Activated T-helper 2 cell treated with anti-CD3 and anti-CD28 coated beads, Interferon-gamma antibody, Interleukin-2, Interleukin-4, amounts not matched to agents 10 μg/mL and 5 μg/mL and 100 μg/mL, durations not matched to agents 14 hours and 24 hours and 36 hours (primary cell): Measurements from ENCODE around the gene CDH12. TPM values are rescaled to one million over a fixed set of nuclear protein-coding genes. Genes with fewer than 3 reads are reported as not detected.
"Not testable (repeated sequence)": the region's sequence is repeated elsewhere in the genome, so short reads cannot be mapped to it uniquely, and the experiment has no call there.

Source experiments
- DNase-seq: peaks from one replicate; pipeline ENCODE4 v3.0.0; 2021; ENCODE audit warnings: low spot score
- H3K27ac Mint-ChIP-seq: one replicate; pipeline ENCODE4 v1.8.0; 2021; ENCODE audit warnings: mixed read lengths
- H3K27me3 Mint-ChIP-seq: one replicate; pipeline ENCODE4 v1.8.0; 2021; ENCODE audit warnings: low read depth, mixed read lengths
- H3K36me3 Mint-ChIP-seq: one replicate; pipeline ENCODE4 v1.8.0; 2021; ENCODE audit warnings: low read depth, mixed read lengths
- H3K4me1 Mint-ChIP-seq: one replicate; pipeline ENCODE4 v1.8.0; 2021; ENCODE audit warnings: low read depth, mixed read lengths
- H3K4me3 Mint-ChIP-seq: one replicate; pipeline ENCODE4 v1.8.0; 2021; ENCODE audit warnings: low read depth, mild to moderate bottlenecking, moderate library complexity, mixed read lengths
- H3K9me3 Mint-ChIP-seq: one replicate; pipeline ENCODE4 v1.8.0; 2021; ENCODE audit warnings: mixed read lengths
- intact Hi-C: fragments of 100-400 bp; cut with micrococcal nuclease; formaldehyde crosslinking; loops from one replicate; pipeline ENCODE4 v1.15.1; 2023
- total RNA-seq: library from RNA; stranded (reverse); gene quantifications from 2 replicates; pipeline ENCODE4 v1.2.3, GENCODE V29; 2022

Gene CDH12
- total RNA-seq, 1 donor from 2014 or later, result not detected

- H3K4me1 Mint-ChIP-seq, H3K27ac Mint-ChIP-seq, H3K4me3 Mint-ChIP-seq, H3K27me3 Mint-ChIP-seq, DNase-seq, H3K36me3 Mint-ChIP-seq, intact Hi-C loops: not testable (repeated sequence)
- H3K9me3 Mint-ChIP-seq, result peaks cover 30% of the 10 kb centered on the region
Observed at GRCh38 chr5:22188651-22189050, 664.5 kb downstream of the CDH12 start.

DNA sequence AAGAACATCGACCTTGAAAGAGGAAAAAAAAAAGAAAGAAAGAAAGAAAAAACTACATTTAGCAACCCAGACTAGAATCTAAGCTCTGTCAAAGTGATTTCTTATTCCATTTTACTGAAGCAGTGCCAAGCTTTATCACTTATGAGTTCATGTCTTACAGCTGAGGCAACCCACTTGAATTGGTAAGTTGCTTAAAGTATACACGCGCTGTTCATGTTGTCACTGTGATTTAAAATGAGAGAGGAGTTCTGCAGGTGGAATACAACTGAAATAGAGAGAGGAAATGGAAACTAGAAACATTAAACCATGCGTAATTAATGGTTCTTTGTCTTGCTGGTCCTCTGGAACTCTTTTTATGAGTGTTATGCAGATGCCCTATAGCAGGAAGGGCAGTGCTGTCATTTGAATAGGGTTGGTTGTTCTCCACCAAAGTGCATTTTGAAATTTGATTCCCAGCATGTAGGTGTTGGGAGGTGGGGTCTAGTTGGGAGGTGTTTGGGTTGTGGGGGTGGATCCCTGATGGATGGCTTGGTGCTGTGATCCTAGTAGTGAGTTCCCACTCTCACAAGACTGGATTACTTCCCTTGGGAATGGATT, 665.4 kb downstream of the CDH12 start:
- H3K4me1 Mint-ChIP-seq, H3K36me3 Mint-ChIP-seq, H3K4me3 Mint-ChIP-seq, DNase-seq, H3K27me3 Mint-ChIP-seq, H3K27ac Mint-ChIP-seq, intact Hi-C loops: not testable (repeated sequence)
- H3K9me3 Mint-ChIP-seq, result peaks cover 30% of the 10 kb centered on the region

DNA sequence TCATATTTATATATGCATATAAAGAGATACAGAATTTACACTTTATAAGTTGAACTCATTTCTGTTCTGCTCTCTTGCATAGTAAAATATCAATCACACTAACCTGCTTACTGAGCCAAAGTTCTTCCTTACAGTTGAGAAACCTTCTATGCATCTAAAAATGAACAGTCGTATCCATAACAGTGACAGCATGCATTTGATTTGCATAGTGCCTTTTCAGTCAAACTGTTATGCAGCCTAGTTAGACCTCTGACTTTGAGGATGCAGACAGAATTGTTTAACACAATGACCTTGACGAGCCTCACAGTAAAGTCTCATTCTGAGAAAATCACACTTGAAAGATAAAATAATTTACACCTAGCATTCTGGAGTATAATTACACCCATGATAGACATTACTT, 683.9 kb downstream of the CDH12 start:
- intact Hi-C loops, H3K27me3 Mint-ChIP-seq, H3K27ac Mint-ChIP-seq, H3K36me3 Mint-ChIP-seq, H3K4me1 Mint-ChIP-seq, H3K4me3 Mint-ChIP-seq, DNase-seq: not testable (repeated sequence)
- peaks cover 11% of the 10 kb centered on the region for H3K9me3 Mint-ChIP-seq

DNA sequence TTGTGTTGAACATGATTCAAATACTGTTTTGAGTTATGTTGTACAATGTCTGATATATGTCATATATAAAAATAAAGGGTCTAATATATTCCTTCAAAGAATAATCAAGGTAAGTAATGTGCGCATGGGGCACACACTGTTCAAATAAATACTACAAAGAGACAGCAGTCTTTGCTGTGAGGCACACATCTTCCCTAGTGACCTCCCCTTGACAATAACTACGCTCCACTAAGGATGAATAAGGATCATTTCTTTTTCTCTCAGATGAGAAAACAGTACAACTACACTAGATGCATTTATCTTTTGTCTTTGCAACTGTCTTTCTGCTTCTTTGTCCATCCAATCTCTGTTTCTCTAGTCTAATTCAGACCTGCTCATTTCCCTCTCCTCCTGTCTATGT, 684.4 kb downstream of the CDH12 start:
- DNase-seq, H3K4me3 Mint-ChIP-seq, H3K36me3 Mint-ChIP-seq, intact Hi-C loops, H3K27ac Mint-ChIP-seq, H3K4me1 Mint-ChIP-seq, H3K27me3 Mint-ChIP-seq: not testable (repeated sequence)
- peaks cover 11% of the 10 kb centered on the region for H3K9me3 Mint-ChIP-seq

- H3K27me3 Mint-ChIP-seq, H3K4me1 Mint-ChIP-seq, DNase-seq, intact Hi-C loops, H3K4me3 Mint-ChIP-seq, H3K36me3 Mint-ChIP-seq, H3K27ac Mint-ChIP-seq: not testable (repeated sequence)
- H3K9me3 Mint-ChIP-seq, result peaks cover 19% of the 10 kb centered on the region
Observed at GRCh38 chr5:22165931-22166330, 687.2 kb downstream of the CDH12 start.

DNA sequence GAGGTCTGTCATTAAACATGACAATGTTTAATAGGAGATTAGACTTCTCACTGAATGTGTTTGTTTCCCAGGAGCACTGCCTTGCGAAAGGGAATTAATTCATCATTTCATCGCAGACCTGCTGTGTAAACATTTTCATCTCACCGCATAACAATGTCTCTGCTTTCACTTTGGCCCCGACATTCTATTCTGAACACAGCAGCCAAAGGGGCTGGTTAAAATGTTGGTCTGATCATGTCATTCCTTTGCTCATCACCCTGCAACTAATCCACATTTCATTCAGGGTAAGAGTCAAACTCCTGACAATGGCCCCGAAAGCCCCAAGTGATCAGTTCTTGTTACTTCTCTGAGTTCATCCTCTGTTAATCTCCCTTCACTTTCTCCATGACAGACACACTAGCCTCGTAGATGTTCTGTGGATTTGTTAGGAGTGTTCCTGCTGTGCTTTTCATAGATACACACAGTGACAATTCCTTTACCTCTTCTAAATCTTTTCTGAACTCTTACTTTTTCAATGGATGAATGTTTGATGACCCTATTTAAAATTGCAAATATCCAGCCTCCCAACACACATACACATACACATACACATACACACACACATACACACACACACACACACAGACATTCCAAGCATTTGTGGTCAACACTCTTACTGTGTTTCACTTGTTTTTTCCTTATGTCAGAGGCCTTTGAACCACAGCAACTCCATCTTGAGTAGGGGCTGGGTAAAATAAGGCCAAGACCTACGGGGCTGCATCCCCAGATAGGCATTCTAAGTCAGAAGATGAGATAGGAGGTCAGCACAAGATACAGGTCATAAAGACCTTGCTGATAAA, 688.0 kb downstream of the CDH12 start:
- H3K36me3 Mint-ChIP-seq, H3K27ac Mint-ChIP-seq, H3K27me3 Mint-ChIP-seq, H3K4me1 Mint-ChIP-seq, intact Hi-C loops, H3K4me3 Mint-ChIP-seq, DNase-seq: not testable (repeated sequence)
- peaks cover 19% of the 10 kb centered on the region for H3K9me3 Mint-ChIP-seq

GRCh38 chr5:22156953-22157352, 696.2 kb downstream of the CDH12 start:
- H3K4me1 Mint-ChIP-seq, intact Hi-C loops, H3K27ac Mint-ChIP-seq, H3K4me3 Mint-ChIP-seq, H3K36me3 Mint-ChIP-seq, H3K27me3 Mint-ChIP-seq, H3K9me3 Mint-ChIP-seq, DNase-seq: not testable (repeated sequence)

GRCh38 chr5:22154779-22155178, 698.4 kb downstream of the CDH12 start:
- H3K36me3 Mint-ChIP-seq, H3K27me3 Mint-ChIP-seq, H3K4me1 Mint-ChIP-seq, H3K9me3 Mint-ChIP-seq, H3K4me3 Mint-ChIP-seq, DNase-seq, H3K27ac Mint-ChIP-seq, intact Hi-C loops: not testable (repeated sequence)

GRCh38 chr5:22151801-22152200, 701.3 kb downstream of the CDH12 start:
- H3K4me3 Mint-ChIP-seq, intact Hi-C loops, H3K9me3 Mint-ChIP-seq, H3K4me1 Mint-ChIP-seq, H3K27ac Mint-ChIP-seq, H3K27me3 Mint-ChIP-seq, H3K36me3 Mint-ChIP-seq, DNase-seq: not testable (repeated sequence)

DNA sequence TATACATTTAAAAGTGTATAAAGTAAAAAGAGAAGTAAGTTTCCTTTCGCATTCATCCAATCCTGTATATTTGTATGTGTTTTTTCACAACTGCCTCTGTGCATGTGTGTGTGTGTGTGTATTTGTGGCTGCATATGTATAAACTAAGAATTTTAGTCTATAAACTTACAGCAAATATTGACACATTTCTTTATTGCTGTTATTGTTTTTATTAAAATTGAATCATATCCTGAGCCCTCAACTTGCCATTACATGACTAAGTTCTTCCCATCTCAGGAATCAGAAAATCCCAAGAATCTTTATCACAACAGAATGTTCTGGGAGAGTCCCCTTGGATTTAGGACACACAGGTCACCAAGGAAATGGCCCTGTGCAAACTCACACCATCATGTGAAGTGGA, 712.7 kb downstream of the CDH12 start:
- H3K36me3 Mint-ChIP-seq, intact Hi-C loops, H3K27ac Mint-ChIP-seq, H3K27me3 Mint-ChIP-seq, H3K9me3 Mint-ChIP-seq, DNase-seq, H3K4me1 Mint-ChIP-seq, H3K4me3 Mint-ChIP-seq: not testable (repeated sequence)

DNA sequence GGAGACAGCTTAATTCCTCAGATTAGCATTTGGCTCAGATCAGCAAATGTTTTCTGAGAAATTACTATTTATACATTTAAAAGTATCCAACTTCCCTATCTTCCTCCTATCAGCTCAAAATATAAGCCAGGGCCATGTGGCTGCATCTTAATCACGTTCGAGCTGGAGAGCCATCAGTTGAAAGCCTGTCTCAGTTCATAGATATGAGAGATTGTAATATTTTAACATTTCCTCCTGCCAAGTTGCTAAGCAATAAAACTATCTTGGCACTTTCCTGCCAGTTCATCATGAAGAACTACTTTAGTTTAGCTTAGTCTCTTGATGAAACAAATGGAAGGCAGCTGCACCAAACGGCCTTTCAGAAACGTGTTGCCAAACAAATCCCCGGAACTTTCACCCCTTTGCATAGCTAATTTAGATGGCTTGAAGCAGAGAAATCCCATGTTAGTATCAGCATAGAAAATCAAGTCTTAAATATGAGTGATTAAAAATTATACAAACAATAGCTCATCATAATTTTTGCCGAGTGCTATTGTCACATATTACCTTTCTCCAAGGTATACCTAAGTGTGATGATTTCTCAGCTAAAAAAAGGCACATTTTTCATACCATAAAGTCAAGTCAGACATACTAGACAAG, 713.4 kb downstream of the CDH12 start:
- H3K4me3 Mint-ChIP-seq, H3K27me3 Mint-ChIP-seq, H3K27ac Mint-ChIP-seq, DNase-seq, H3K36me3 Mint-ChIP-seq, H3K4me1 Mint-ChIP-seq, intact Hi-C loops, H3K9me3 Mint-ChIP-seq: not testable (repeated sequence)

DNA sequence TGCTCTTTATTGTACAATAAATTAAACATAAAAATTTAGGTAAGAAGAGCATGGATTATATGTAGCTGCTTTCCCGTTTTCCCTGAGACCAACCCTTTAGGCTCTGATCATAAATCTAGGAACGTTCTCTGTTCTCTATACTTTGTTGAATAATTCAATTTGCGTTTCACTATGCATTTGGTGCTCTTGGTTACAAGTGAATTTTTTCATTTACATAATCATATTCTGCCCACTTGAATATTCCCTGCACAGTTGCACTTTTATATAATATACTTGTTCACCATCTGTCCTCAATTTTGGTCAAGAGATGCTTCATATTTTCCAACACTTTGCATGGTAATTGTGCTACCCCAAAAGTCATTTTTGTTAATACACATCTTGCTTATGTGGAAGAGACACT, 741.8 kb downstream of the CDH12 start:
- Mint-ChIP-seq H3K27ac (no peak overlapping the region), H3K27me3 (no peaks in the 10 kb centered on the region), H3K4me1 (no peaks in the 10 kb centered on the region), H3K9me3 (peaks cover 26% of the 10 kb centered on the region), H3K4me3 (no peak overlapping the region), H3K36me3 (no peaks in the 10 kb centered on the region)
- no peak for DNase-seq
- intact Hi-C loops, result no loop called here

- Mint-ChIP-seq H3K4me1 (no peaks in the 10 kb centered on the region), H3K27me3 (no peaks in the 10 kb centered on the region), H3K36me3 (no peaks in the 10 kb centered on the region), H3K9me3 (peaks cover 23% of the 10 kb centered on the region), H3K27ac (no peak overlapping the region), H3K4me3 (no peak overlapping the region)
- DNase-seq, result no peak
- intact Hi-C loops, result no loop called here
Observed at GRCh38 chr5:22109315-22109714, 743.8 kb downstream of the CDH12 start.
